Spleen (tissue), 7 donors: Measurements from ENCODE around the gene ASTL.

Source experiments
- CTCF ChIP-seq, 11 experiments: fragments of 200-600 bp in 7 of 11; fragments of 450-650 bp in 4 of 11; sonication (generic) in 4 of 11; IDR thresholded peaks in 8 of 11; conservative IDR thresholded peaks in 3 of 11; 1 replicate in 7 of 11; 2 replicates in 4 of 11; pipeline versions ENCODE4 v1.4.0 to v1.8.0; 2016 to 2021; ENCODE audit warnings: antibody characterized with exemption in 11 of 11, inconsistent platforms in 4 of 11, mild to moderate bottlenecking in 1 of 11
- POLR2A ChIP-seq, 3 donors: fragments of 450-650 bp; IDR thresholded peaks; one replicate each; pipeline ENCODE4 v1.5.1; 2017; ENCODE audit warnings: antibody characterized with exemption in 3 of 3, mild to moderate bottlenecking in 1 of 3
- POLR2AphosphoS5 ChIP-seq, 3 donors: sonication (generic); formaldehyde crosslinking; IDR thresholded peaks; one replicate each; pipeline ENCODE4 v1.5.1; 2017; ENCODE audit warnings: antibody characterized with exemption in 3 of 3
- donor health status: DM: no; HTN: no; CAD: no; lungs with moderate emphysema.
- donor health status: DM: no; HTN: no; CAD: no.
- donor health status: DM: no; HTN: no; CAD: no.

- TF ChIP-seq CTCF (IDR thresholded peaks at IDR 0.05 in 8 of 11, conservative IDR thresholded peaks at IDR 0.05 in 3 of 11) (no peak), POLR2A (IDR thresholded peaks at IDR 0.05) (no peak), POLR2AphosphoS5 (IDR thresholded peaks at IDR 0.05) (peak; percentile 26 to 43 (median 29))
These were observed 752 bp downstream of the ASTL start for GRCh38 chr2:96137321-96138178.
